Adrenal gland (tissue), 12 donors: ENCODE results near the gene TYRO3. TPM values are rescaled to one million over a fixed set of nuclear protein-coding genes. Genes with fewer than 3 reads are reported as not detected.

ENCODE experiments used
- DNase-seq, 7 donors: peaks; one replicate each; pipeline ENCODE4 v3.0.0-alpha.2; 2019 to 2020
- H3K27ac ChIP-seq, 5 donors: fragments of 200-600 bp; sonication (generic) in 4 of 5; 1 replicate in 3 of 5; 2 replicates in 2 of 5; pipeline versions ENCODE4 v1.5.1 to v1.8.0; 2016 to 2020; ENCODE audit warnings: mild to moderate bottlenecking in 1 of 5
- H3K27me3 ChIP-seq: fragments of 200-600 bp; 2 replicates; pipeline ENCODE4 v1.8.0; 2021
- H3K36me3 ChIP-seq, 2 donors: fragments of 200-600 bp; replicated peaks in 1 of 2; 1 replicate in 1 of 2; 2 replicates in 1 of 2; pipeline versions ENCODE4 v1.5.1 to v1.8.0; 2018 to 2022
- H3K4me1 ChIP-seq, 2 donors: fragments of 200-600 bp; replicated peaks in 1 of 2; 1 replicate in 1 of 2; 2 replicates in 1 of 2; pipeline versions ENCODE4 v1.5.1 to v1.8.0; 2018 to 2021
- H3K4me3 ChIP-seq, 4 donors: fragments of 200-600 bp; sonication (generic) in 3 of 4; one replicate each; pipeline ENCODE4 v1.5.1; 2016 to 2018
- H3K9me3 ChIP-seq, 3 donors: fragments of 200-600 bp; sonication (generic) in 1 of 3; replicated peaks in 1 of 3; 1 replicate in 2 of 3; 2 replicates in 1 of 3; pipeline versions ENCODE4 v1.5.1 to v1.8.0; 2016 to 2021
- CTCF ChIP-seq, 6 experiments: fragments of 450-650 bp in 4 of 6; fragments of 200-600 bp in 2 of 6; sonication (generic) in 1 of 6; IDR thresholded peaks; 1 replicate in 5 of 6; 2 replicates in 1 of 6; pipeline versions ENCODE4 v1.5.1 to v1.8.0; 2016 to 2021; ENCODE audit warnings: antibody characterized with exemption in 6 of 6, mild to moderate bottlenecking in 2 of 6, moderate library complexity in 1 of 6
- POLR2A ChIP-seq, 2 donors: fragments of 450-650 bp; IDR thresholded peaks; one replicate each; pipeline ENCODE4 v1.6.1; 2017; ENCODE audit warnings: antibody characterized with exemption in 2 of 2, mild to moderate bottlenecking in 2 of 2, moderate library complexity in 1 of 2
- WGBS, 4 donors: extraction: QIAGEN DNeasy Blood & Tissue Kit in 2 of 4; methylation state at CpG; one replicate each; pipeline versions ENCODE4 v1.1.5 to v1.1.7; 2013 to 2017; 5-methylcytosine and 5-hydroxymethylcytosine counted together
- intact Hi-C, 2 donors: fragments of 100-400 bp; cut with DNase I; formaldehyde crosslinking; loops; one replicate each; pipeline versions ENCODE4 v1.14.1 to v1.15.0; 2022 to 2023
- polyA plus RNA-seq, 3 donors: library from polyadenylated mRNA; stranded (reverse); fragments of 200-250 nt in 2 of 3; fragments of 350-450 nt in 1 of 3; fragmentation: Illumina TruSeq in 1 of 3; extraction: RNeasy Lipid Tissue Mini Kit (QIAGEN cat#74804) in 1 of 3; gene quantifications; one replicate each; pipeline ENCODE4 v1.2.3, GENCODE V29; 2013 to 2014
- total RNA-seq, 9 donors: library from RNA; depleted of rRNA in 4 of 9; stranded (reverse); fragments of >200 nt in 4 of 9; fragments of 120-200 nt in 1 of 9; fragmentation: NEBNext Ultra II Directional in 1 of 9; extraction: Animal tissue kit (Norgen Biotek cat#: 25700) in 1 of 9; gene quantifications; one replicate each; pipeline versions ENCODE4 v1.1.0 to v1.2.4, GENCODE V29; 2013 to 2023
- donor health status: healthy with polysubstance abuse.
- donor health status: Bipolar disorder and iron deficiency.
- donor health status: DM: yes; HTN: yes; CAD: no.
- donor health status: DM: no; HTN: no; CAD: no.
- donor health status: DM: no; HTN: no; CAD: no.
- donor health status: DM: yes; HTN: yes; CAD: no.

TYRO3 gene
- total and polyA plus RNA-seq, 12 donors, result 8.8 to 44.6 (median 16.9) TPM

- H3K36me3 ChIP-seq, result no peaks in the 10 kb centered on the region
- 53 to 69% (median 60%) methylated on average over 4 of the region's 4 CpGs for WGBS, 4 donors
- peaks cover 12% of the 10 kb centered on the region in 2 donors for H3K4me1 ChIP-seq
- H3K9me3 ChIP-seq, result no peaks in the 10 kb centered on the region
- intact Hi-C loops, result no loop called here
- no peak for DNase-seq
- H3K27ac ChIP-seq, result no peak overlapping the region
- H3K4me3 ChIP-seq, result no peak overlapping the region
- no peaks in the 10 kb centered on the region for H3K27me3 ChIP-seq
- TF ChIP-seq CTCF (IDR thresholded peaks at IDR 0.05) (no peak), POLR2A (IDR thresholded peaks at IDR 0.05) (no peak)
Observed at GRCh38 chr15:41622901-41623300, 63.9 kb downstream of the TYRO3 start.

- H3K27me3 ChIP-seq, result no peaks in the 10 kb centered on the region
- TF ChIP-seq POLR2A (IDR thresholded peaks at IDR 0.05), result no peak
- no peak for TF ChIP-seq CTCF (IDR thresholded peaks at IDR 0.05)
Observed at GRCh38 chr15:41627203-41627602, 68.2 kb downstream of the TYRO3 start.

GRCh38 chr15:41629463-41629862 is 70.5 kb downstream of the TYRO3 start:
- Histone ChIP-seq H3K4me3 (no peak overlapping the region), H3K9me3 (no peaks in the 10 kb centered on the region), H3K36me3 (no peaks in the 10 kb centered on the region), H3K27me3 (no peaks in the 10 kb centered on the region), H3K27ac (no peak overlapping the region), H3K4me1 (peaks cover 0 to 4% of the 10 kb centered on the region in 2 donors)
- 93 to 100% (median 95%) methylated on average over 4 of the region's 4 CpGs for WGBS, 4 donors
- no peak for DNase-seq
- TF ChIP-seq POLR2A (IDR thresholded peaks at IDR 0.05) (no peak), CTCF (IDR thresholded peaks at IDR 0.05) (no peak)
- intact Hi-C loops, result no loop called here

More at GRCh38 chr15:41627203-41627602, 68.2 kb downstream of the TYRO3 start:
- Histone ChIP-seq H3K4me1 (peaks cover under 1 to 8% of the 10 kb centered on the region in 2 donors), H3K4me3 (no peak overlapping the region), H3K27ac (no peak overlapping the region), H3K9me3 (no peaks in the 10 kb centered on the region), H3K36me3 (no peaks in the 10 kb centered on the region)
- WGBS, 4 donors, result 95 to 100% (median 98%) methylated on average over 1 of the region's 1 CpG
- intact Hi-C loops, result no loop called here
- DNase-seq, result no peak

GRCh38 chr15:41629883-41630282 is 70.9 kb downstream of the TYRO3 start:
- DNase-seq, result no peak
- Histone ChIP-seq H3K4me3 (no peak overlapping the region), H3K27ac (no peak overlapping the region), H3K36me3 (no peaks in the 10 kb centered on the region), H3K27me3 (no peaks in the 10 kb centered on the region), H3K4me1 (peaks cover 0 to 4% of the 10 kb centered on the region in 2 donors), H3K9me3 (no peaks in the 10 kb centered on the region)
- TF ChIP-seq POLR2A (IDR thresholded peaks at IDR 0.05) (no peak), CTCF (IDR thresholded peaks at IDR 0.05) (no peak)
- 81 to 89% (median 85%) methylated on average over 5 of the region's 5 CpGs for WGBS, 4 donors
- intact Hi-C loops, result loop anchor here in 1 of 2 donors (10.0 kb wide), 1 partner anchor 65 kb away; no protein-coding TSS in a partner anchor
